Muscle layer of duodenum (tissue), 2 donors: ENCODE data around the gene TUBA3C.
"Not testable (repeated sequence)": the region's sequence is repeated elsewhere in the genome, so short reads cannot be mapped to it uniquely, and the experiment has no call there.

Source experiments
- H3K27ac ChIP-seq: one replicate; pipeline ENCODE4 v1.7.0; 2013; ENCODE audit warnings: mild to moderate bottlenecking, low read length
- H3K27me3 ChIP-seq: one replicate; pipeline ENCODE4 v1.7.0; 2013; ENCODE audit warnings: low read depth, mild to moderate bottlenecking, control low read depth, low read length
- H3K36me3 ChIP-seq, 2 donors: one replicate each; pipeline ENCODE4 v1.7.0; 2013; ENCODE audit warnings: low read length in 2 of 2, control low read depth in 1 of 2, mild to moderate bottlenecking in 1 of 2; ENCODE audit not compliant: insufficient read depth in 2 of 2, control insufficient read depth in 1 of 2
- H3K4me1 ChIP-seq, 2 donors: one replicate each; pipeline ENCODE4 v1.7.0; 2013; ENCODE audit warnings: low read length in 2 of 2, mild to moderate bottlenecking in 2 of 2, control low read depth in 1 of 2, moderate library complexity in 1 of 2; ENCODE audit not compliant: insufficient read depth in 2 of 2, control insufficient read depth in 1 of 2
- H3K4me3 ChIP-seq, 2 donors: one replicate each; pipeline ENCODE4 v1.7.0; 2013; ENCODE audit warnings: low read length in 2 of 2, low read depth in 1 of 2, mild to moderate bottlenecking in 1 of 2
- H3K9me3 ChIP-seq, 2 donors: one replicate each; pipeline ENCODE4 v1.7.0; 2013; ENCODE audit warnings: low read length in 2 of 2, control low read depth in 1 of 2, mild to moderate bottlenecking in 1 of 2; ENCODE audit not compliant: control insufficient read depth in 1 of 2
- donor health status: healthy.

The TUBA3C gene

DNA sequence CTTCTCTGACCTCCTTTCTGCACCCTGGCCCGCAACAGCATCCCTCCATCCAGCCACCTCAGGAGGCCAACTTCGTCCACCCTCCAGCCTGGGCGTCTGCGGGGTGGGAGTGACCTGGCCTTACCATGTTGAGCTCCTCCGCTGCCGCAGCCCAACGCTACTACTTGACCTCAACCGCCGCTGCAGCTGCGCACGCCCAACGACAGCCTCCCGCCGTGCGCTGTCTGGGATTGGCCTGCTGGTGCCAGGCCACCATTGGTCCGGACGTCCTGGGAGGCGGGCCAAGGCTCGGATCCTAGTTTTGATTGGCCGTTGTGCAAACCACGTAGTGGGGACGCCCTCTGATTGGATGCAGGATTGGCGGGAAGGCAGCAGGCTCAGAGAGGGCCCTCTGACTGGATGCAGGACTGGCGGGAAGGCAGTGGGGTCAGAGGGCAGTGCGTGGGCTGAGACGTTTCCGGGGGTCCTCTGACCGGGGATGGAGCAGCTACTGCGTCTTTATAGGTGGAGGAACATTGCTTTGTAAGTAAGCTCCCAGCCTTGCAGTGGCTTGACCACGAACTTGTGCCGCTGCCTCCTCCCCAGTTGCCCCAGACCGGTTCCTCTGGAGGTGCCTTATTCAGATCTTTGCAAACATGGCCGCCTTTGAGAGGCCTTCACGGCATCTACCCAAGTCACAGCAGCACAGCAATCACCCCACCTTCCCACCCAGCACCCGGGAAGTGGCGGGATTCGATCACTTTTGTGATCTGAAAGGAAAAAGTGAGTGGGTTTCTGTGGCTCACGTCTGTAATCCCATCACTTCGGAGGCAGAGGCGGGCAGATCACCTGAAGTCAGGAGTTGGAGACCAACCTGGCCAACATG lies at the start of gene TUBA3C:
Gene TUBA3C, minus strand, starts transcription at position 204 of the 865 bp plus-strand sequence. Its CDS starts 77 bp downstream, at position 127.
- Histone ChIP-seq H3K36me3 (no peaks in the 10 kb centered on the region), H3K27ac (no peak within 1 kb of the TSS), H3K27me3 (no peaks in the 10 kb centered on the region), H3K4me3 (no peak within 1 kb of the TSS), H3K4me1 (no peaks in the 10 kb centered on the region), H3K9me3 (peaks cover 0 to 5% of the 10 kb centered on the region in 2 donors)

DNA sequence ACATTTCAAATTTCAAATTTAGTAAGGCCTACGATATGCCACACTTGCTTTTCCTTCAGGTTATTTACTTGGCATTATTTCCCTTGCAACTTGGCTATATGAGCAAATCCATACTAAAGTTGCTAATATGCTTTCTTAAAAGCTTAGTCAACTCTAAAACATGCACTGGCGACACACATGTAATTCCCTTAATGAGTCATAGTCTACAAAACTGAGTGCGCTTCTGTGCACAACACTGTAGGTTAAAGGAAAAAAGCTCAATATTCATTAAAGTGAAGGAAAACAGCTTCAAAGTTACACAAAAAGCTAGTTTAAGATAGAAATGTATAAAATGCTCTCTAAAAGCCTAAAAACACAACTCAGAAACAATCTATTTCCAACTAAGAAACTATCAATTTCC lies 25.8 kb upstream of the TUBA3C start:
- H3K27me3 ChIP-seq, H3K4me3 ChIP-seq, H3K36me3 ChIP-seq, H3K4me1 ChIP-seq, H3K27ac ChIP-seq, H3K9me3 ChIP-seq: not testable (repeated sequence)

DNA sequence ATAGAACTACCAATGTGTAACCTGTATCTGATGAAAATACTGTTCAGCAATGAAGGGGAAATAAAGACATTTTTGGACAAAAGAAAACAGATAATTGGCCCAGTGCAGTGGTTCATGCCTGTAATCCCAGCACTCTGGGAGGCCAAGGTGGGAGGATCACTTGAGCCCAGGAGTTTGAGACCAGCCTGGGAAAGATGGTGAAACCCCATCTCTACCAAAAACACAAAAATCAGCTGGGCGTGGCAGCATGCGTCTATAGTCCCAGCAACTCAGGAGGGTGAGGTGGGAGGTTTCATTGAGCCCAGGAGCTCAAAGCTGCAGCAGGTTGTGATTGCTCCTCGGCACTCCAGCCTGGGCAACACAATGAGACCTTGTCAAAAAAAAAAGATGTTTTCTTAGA lies 11.0 kb upstream of the TUBA3C start:
- H3K27me3 ChIP-seq, H3K4me3 ChIP-seq, H3K9me3 ChIP-seq, H3K27ac ChIP-seq, H3K36me3 ChIP-seq, H3K4me1 ChIP-seq: not testable (repeated sequence)

GRCh38 chr13:19189911-19190310 lies 8.3 kb upstream of the TUBA3C start:
- H3K4me1 ChIP-seq, H3K4me3 ChIP-seq, H3K36me3 ChIP-seq, H3K9me3 ChIP-seq, H3K27me3 ChIP-seq, H3K27ac ChIP-seq: not testable (repeated sequence)

GRCh38 chr13:19189368-19189767 lies 7.7 kb upstream of the TUBA3C start:
- not testable (repeated sequence) for H3K9me3 ChIP-seq, H3K27me3 ChIP-seq, H3K36me3 ChIP-seq, H3K4me1 ChIP-seq, H3K27ac ChIP-seq, H3K4me3 ChIP-seq

- no peaks in the 10 kb centered on the region for H3K36me3 ChIP-seq
- H3K4me1 ChIP-seq, result no peaks in the 10 kb centered on the region
- H3K9me3 ChIP-seq, result peaks cover 0 to 5% of the 10 kb centered on the region in 2 donors
- H3K4me3 ChIP-seq, result no peak overlapping the region
- H3K27me3 ChIP-seq, result no peaks in the 10 kb centered on the region
- H3K27ac ChIP-seq, result no peak overlapping the region
These were observed 4.4 kb upstream of the TUBA3C start for GRCh38 chr13:19185865-19186645.

GRCh38 chr13:19185086-19185864 lies 3.7 kb upstream of the TUBA3C start:
- no peak overlapping the region for H3K4me3 ChIP-seq

DNA sequence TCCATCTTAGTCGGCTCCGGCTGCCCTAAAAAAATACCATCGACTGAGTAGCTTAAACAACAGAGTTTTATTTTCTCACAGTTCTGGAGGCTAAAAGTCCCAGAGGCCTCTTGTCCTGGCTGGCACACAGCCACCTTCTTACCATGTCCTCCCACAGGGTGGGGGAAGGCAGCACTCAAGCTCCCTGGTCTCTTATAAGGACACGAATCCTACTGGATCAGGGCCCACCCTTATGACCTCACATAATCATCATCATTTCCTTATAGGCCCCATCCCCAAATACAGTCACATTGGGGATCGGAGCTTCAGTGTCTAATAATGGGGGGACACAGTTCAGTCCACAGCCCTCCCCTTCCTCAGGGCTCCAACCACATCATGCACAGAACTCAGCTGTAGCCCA lies 2.6 kb upstream of the TUBA3C start:
- Histone ChIP-seq H3K36me3 (no peaks in the 10 kb centered on the region), H3K27me3 (no peaks in the 10 kb centered on the region), H3K27ac (no peak overlapping the region), H3K9me3 (peaks cover 0 to 5% of the 10 kb centered on the region in 2 donors), H3K4me1 (no peaks in the 10 kb centered on the region), H3K4me3 (no peak overlapping the region)

More at GRCh38 chr13:19185086-19185864, 3.7 kb upstream of the TUBA3C start:
- no peak overlapping the region for H3K27ac ChIP-seq
- peaks cover 0 to 5% of the 10 kb centered on the region in 2 donors for H3K9me3 ChIP-seq
- no peaks in the 10 kb centered on the region for H3K27me3 ChIP-seq
- no peaks in the 10 kb centered on the region for H3K36me3 ChIP-seq
- H3K4me1 ChIP-seq, result no peaks in the 10 kb centered on the region

DNA sequence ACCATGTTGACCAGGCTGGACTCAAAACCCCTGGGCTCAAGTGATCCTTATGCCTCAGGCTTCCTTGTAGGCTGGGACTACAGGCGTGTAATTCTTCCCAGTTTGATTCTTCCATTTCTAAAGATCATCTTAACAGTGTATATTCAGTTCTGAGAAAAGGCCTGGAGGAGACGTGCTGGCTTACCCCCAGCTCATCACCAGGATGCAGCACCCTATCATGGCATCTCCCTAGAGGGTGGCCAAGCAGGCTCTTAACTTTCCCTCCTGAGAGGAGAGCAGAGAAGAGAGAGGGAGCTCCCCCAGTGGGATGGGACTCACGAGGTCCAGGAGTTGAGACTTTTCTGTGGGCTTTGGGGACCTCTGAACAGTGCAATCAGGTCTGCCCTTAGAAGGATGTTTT lies 2.1 kb upstream of the TUBA3C start:
- H3K4me1 ChIP-seq, result no peaks in the 10 kb centered on the region
- no peaks in the 10 kb centered on the region for H3K36me3 ChIP-seq
- H3K27me3 ChIP-seq, result no peaks in the 10 kb centered on the region
- no peak overlapping the region for H3K4me3 ChIP-seq
- peaks cover 0 to 5% of the 10 kb centered on the region in 2 donors for H3K9me3 ChIP-seq
- H3K27ac ChIP-seq, result no peak overlapping the region

DNA sequence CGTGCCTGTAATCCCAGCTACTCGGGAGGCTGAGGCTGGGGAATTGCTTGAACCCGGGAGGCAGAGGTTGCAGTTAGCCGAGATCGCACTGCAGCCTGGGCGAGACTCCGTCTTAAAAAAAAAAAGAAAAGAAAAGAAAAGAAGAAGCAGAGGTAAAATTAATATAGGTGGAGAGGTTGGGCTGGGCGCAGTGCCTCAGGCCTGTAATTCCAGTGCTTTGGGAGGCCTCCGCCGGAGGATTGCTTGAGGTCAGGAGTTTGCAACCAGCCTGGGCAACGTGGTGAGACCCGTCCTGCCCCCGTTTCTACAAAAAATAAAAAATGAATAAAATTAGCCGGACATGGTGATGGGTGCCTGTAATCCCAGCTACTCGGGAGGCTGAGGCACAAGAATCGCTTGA lies 912 bp upstream of the TUBA3C start:
- H3K4me1 ChIP-seq, result no peaks in the 10 kb centered on the region
- peaks cover 0 to 5% of the 10 kb centered on the region in 2 donors for H3K9me3 ChIP-seq
- no peaks in the 10 kb centered on the region for H3K36me3 ChIP-seq
- no peaks in the 10 kb centered on the region for H3K27me3 ChIP-seq
- no peak overlapping the region for H3K4me3 ChIP-seq
- no peak overlapping the region for H3K27ac ChIP-seq

DNA sequence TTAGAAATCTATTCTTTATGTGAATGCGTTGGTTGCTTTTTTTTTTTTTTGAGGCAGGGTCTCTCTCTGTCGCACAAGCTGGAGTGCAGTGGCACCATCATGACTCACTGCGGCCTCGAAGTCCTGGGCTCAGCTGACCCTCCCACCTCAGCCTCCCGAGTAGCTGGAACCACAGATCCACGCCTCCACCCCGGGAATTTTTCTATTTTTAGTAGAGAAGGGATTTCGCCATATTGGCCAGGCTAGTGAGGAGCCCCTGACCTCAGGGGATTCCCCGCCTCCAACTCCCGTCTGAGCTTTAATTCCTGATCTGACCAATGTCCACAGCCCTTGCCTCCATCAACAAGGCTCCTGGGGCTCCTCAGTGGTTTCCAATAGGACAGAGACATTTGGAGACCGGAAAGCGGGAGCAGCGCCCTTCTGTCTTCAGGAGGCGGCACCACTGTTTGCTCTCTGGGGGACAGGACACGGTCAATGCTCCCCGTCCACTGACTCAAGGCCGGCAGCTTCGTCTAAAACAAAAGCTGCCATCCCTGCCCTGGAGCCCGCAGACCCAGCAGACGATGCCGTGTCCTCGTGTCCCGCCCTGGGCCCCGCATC lies 503 bp downstream of the TUBA3C start:
- no peaks in the 10 kb centered on the region for H3K27me3 ChIP-seq
- H3K4me3 ChIP-seq, result no peak overlapping the region
- H3K27ac ChIP-seq, result no peak overlapping the region
- peaks cover 0 to 5% of the 10 kb centered on the region in 2 donors for H3K9me3 ChIP-seq
- no peaks in the 10 kb centered on the region for H3K36me3 ChIP-seq
- H3K4me1 ChIP-seq, result no peaks in the 10 kb centered on the region
